Karpas-422 (cell line): ENCODE results near the gene PORCN. TPM values are rescaled to one million over a fixed set of nuclear protein-coding genes. Genes with fewer than 3 reads are reported as not detected.
A peak's percentile ranks its signal among the peaks of the same experiment; 100 is the strongest.

Experiments
- DNase-seq: peaks from one replicate; pipeline ENCODE4 v3.0.0-alpha.2; 2015
- H2AFZ ChIP-seq: fragments of 200-600 bp; sonication (generic); 2 replicates; pipeline ENCODE4 v1.6.1; 2014; ENCODE audit warnings: antibody characterized with exemption, low read length, mixed read lengths
- H3K27ac ChIP-seq: fragments of 200-600 bp; sonication (generic); 2 replicates; pipeline ENCODE4 v1.5.1; 2014; ENCODE audit warnings: mild to moderate bottlenecking, low read length, moderate library complexity
- H3K27me3 ChIP-seq: fragments of 200-600 bp; sonication (generic); 2 replicates; pipeline ENCODE4 v1.6.1; 2014; ENCODE audit warnings: low read length, mixed read lengths
- H3K36me3 ChIP-seq: fragments of 200-600 bp; sonication (generic); 2 replicates; pipeline ENCODE4 v1.6.1; 2014; ENCODE audit warnings: low read length, mixed read lengths; ENCODE audit not compliant: insufficient read depth
- H3K4me1 ChIP-seq: fragments of 200-600 bp; sonication (generic); 2 replicates; pipeline ENCODE4 v1.6.1; 2014; ENCODE audit warnings: mild to moderate bottlenecking, low read length, mixed read lengths
- H3K4me2 ChIP-seq: fragments of 200-600 bp; sonication (generic); 2 replicates; pipeline ENCODE4 v1.6.1; 2014; ENCODE audit warnings: low read length, low read depth, mild to moderate bottlenecking; ENCODE audit not compliant: poor library complexity, severe bottlenecking
- H3K4me3 ChIP-seq: fragments of 200-600 bp; sonication (generic); 2 replicates; pipeline ENCODE4 v1.5.1; 2014; ENCODE audit warnings: mild to moderate bottlenecking, antibody characterized with exemption, low read length, mixed read lengths
- H3K79me2 ChIP-seq: fragments of 200-600 bp; sonication (generic); 2 replicates; pipeline ENCODE4 v1.6.1; 2014; ENCODE audit warnings: mild to moderate bottlenecking, low read length, mixed read lengths
- H3K9ac ChIP-seq: fragments of 200-600 bp; sonication (generic); 2 replicates; pipeline ENCODE4 v1.6.0; 2014; ENCODE audit warnings: low read length
- H3K9me2 ChIP-seq: fragments of 200-600 bp; sonication (generic), shearing (Covaris generic); replicated peaks from 2 replicates; pipeline ENCODE4 v1.6.0; 2014; ENCODE audit warnings: mild to moderate bottlenecking, low read length, moderate library complexity; ENCODE audit not compliant: insufficient read depth
- H3K9me3 ChIP-seq: fragments of 300-700, 200-600 bp; sonication (generic); 2 replicates; pipeline ENCODE4 v1.6.1; 2014; ENCODE audit warnings: low read length, mixed read lengths
- H4K20me1 ChIP-seq: fragments of 200-600 bp; sonication (generic); 2 replicates; pipeline ENCODE4 v1.6.1; 2014; ENCODE audit warnings: mild to moderate bottlenecking, antibody characterized with exemption, low read length, low read depth; ENCODE audit not compliant: insufficient read depth
- total RNA-seq: library from RNA; depleted of rRNA; stranded (reverse); fragments of >200 nt; shearing (Covaris generic); gene quantifications from 2 replicates; pipeline ENCODE4 v1.2.3, GENCODE V29; 2014; ENCODE audit warnings: low replicate concordance

PORCN gene
- total RNA-seq, 1 experiment from 2014 or later: not detected

- no peaks in the 10 kb centered on the region for H3K4me1 ChIP-seq
- no peak overlapping the region for H2AFZ ChIP-seq
- H3K9ac ChIP-seq: no peak overlapping the region
Observed at GRCh38 chrX:48468247-48468671, 40.5 kb upstream of the PORCN start.

GRCh38 chrX:48468693-48469691, 39.8 kb upstream of the PORCN start:
- no peak overlapping the region for H3K4me3 ChIP-seq
- no peak overlapping the region for H2AFZ ChIP-seq
- H3K79me2 ChIP-seq: no peaks in the 10 kb centered on the region
- H3K9me3 ChIP-seq: no peaks in the 10 kb centered on the region
- H3K4me2 ChIP-seq: no peak overlapping the region
- no peak overlapping the region for H3K9ac ChIP-seq
- no peaks in the 10 kb centered on the region for H3K9me2 ChIP-seq
- no peak for DNase-seq
- H3K27ac ChIP-seq: no peak overlapping the region
- no peaks in the 10 kb centered on the region for H3K4me1 ChIP-seq
- H4K20me1 ChIP-seq: no peaks in the 10 kb centered on the region
- no peaks in the 10 kb centered on the region for H3K36me3 ChIP-seq
- H3K27me3 ChIP-seq: no peaks in the 10 kb centered on the region

More at GRCh38 chrX:48468247-48468671, 40.5 kb upstream of the PORCN start:
- no peaks in the 10 kb centered on the region for H3K36me3 ChIP-seq
- no peaks in the 10 kb centered on the region for H3K79me2 ChIP-seq
- H3K4me2 ChIP-seq: no peak overlapping the region
- no peaks in the 10 kb centered on the region for H4K20me1 ChIP-seq
- H3K9me3 ChIP-seq: no peaks in the 10 kb centered on the region
- H3K9me2 ChIP-seq: no peaks in the 10 kb centered on the region
- no peak for DNase-seq
- H3K27ac ChIP-seq: no peak overlapping the region
- H3K27me3 ChIP-seq: no peaks in the 10 kb centered on the region
- no peak overlapping the region for H3K4me3 ChIP-seq

- Histone ChIP-seq H3K79me2 (no peaks in the 10 kb centered on the region), H2AFZ (no peak within 1 kb of the TSS)
Observed at GRCh38 chrX:48470110-48470832, 38.5 kb upstream of the PORCN start, which contains the start of gene SLC38A5. SLC38A5 (minus strand) TSS chrX:48470260; CDS start chrX:48467924, 2,336 bp downstream.

GRCh38 chrX:48470833-48471118, 38.0 kb upstream of the PORCN start:
- Histone ChIP-seq H3K36me3 (no peaks in the 10 kb centered on the region), H2AFZ (no peak overlapping the region), H3K27me3 (no peaks in the 10 kb centered on the region), H3K9ac (no peak overlapping the region), H4K20me1 (no peaks in the 10 kb centered on the region), H3K4me3 (no peak overlapping the region), H3K27ac (no peak overlapping the region), H3K4me2 (no peak overlapping the region), H3K9me3 (no peaks in the 10 kb centered on the region), H3K4me1 (peaks cover 4% of the 10 kb centered on the region), H3K9me2 (no peaks in the 10 kb centered on the region), H3K79me2 (no peaks in the 10 kb centered on the region)
- peak; percentile 38 for DNase-seq

More at GRCh38 chrX:48470110-48470832, 38.5 kb upstream of the PORCN start, which contains the start of gene SLC38A5:
- no peak within 1 kb of the TSS for H3K9ac ChIP-seq
- H4K20me1 ChIP-seq: no peaks in the 10 kb centered on the region
- H3K4me1 ChIP-seq: peaks cover 4% of the 10 kb centered on the region
- H3K4me3 ChIP-seq: no peak within 1 kb of the TSS
- H3K36me3 ChIP-seq: no peaks in the 10 kb centered on the region
- no peak within 1 kb of the TSS for H3K27ac ChIP-seq
- DNase-seq: peak; percentile 33
- no peaks in the 10 kb centered on the region for H3K9me2 ChIP-seq
- H3K27me3 ChIP-seq: no peaks in the 10 kb centered on the region
- H3K9me3 ChIP-seq: no peaks in the 10 kb centered on the region
- no peak within 1 kb of the TSS for H3K4me2 ChIP-seq

GRCh38 chrX:48471504-48471903, 37.3 kb upstream of the PORCN start:
- DNase-seq: no peak
- Histone ChIP-seq H3K27me3 (no peaks in the 10 kb centered on the region), H4K20me1 (no peaks in the 10 kb centered on the region), H3K9me3 (no peaks in the 10 kb centered on the region), H3K9me2 (no peaks in the 10 kb centered on the region), H3K4me3 (no peak overlapping the region), H3K36me3 (no peaks in the 10 kb centered on the region), H3K4me1 (peaks cover 4% of the 10 kb centered on the region), H3K4me2 (no peak overlapping the region), H3K27ac (no peak overlapping the region), H3K79me2 (peaks cover 5% of the 10 kb centered on the region), H2AFZ (no peak overlapping the region), H3K9ac (no peak overlapping the region)

- no peak overlapping the region for H3K27ac ChIP-seq
- no peak for DNase-seq
- H3K79me2 ChIP-seq: peaks cover 12% of the 10 kb centered on the region
- no peaks in the 10 kb centered on the region for H3K36me3 ChIP-seq
- peaks cover 7% of the 10 kb centered on the region for H3K4me1 ChIP-seq
- H2AFZ ChIP-seq: no peak overlapping the region
- H3K27me3 ChIP-seq: no peaks in the 10 kb centered on the region
- no peak overlapping the region for H3K4me3 ChIP-seq
- H3K9me3 ChIP-seq: no peaks in the 10 kb centered on the region
- H4K20me1 ChIP-seq: no peaks in the 10 kb centered on the region
- H3K9ac ChIP-seq: no peak overlapping the region
- H3K4me2 ChIP-seq: no peak overlapping the region
- H3K9me2 ChIP-seq: no peaks in the 10 kb centered on the region
Observed at GRCh38 chrX:48472225-48472624, 36.6 kb upstream of the PORCN start.

- Histone ChIP-seq H3K27ac (no peak overlapping the region), H3K79me2 (peaks cover 21% of the 10 kb centered on the region), H3K36me3 (no peaks in the 10 kb centered on the region), H2AFZ (no peak overlapping the region), H3K9me3 (no peaks in the 10 kb centered on the region), H3K4me2 (no peak overlapping the region), H4K20me1 (no peaks in the 10 kb centered on the region; the same call in 1 of the 2 replicates), H3K9me2 (no peaks in the 10 kb centered on the region), H3K9ac (no peak overlapping the region), H3K27me3 (no peaks in the 10 kb centered on the region), H3K4me3 (no peak overlapping the region), H3K4me1 (peaks cover 11% of the 10 kb centered on the region)
- peak; percentile 23 for DNase-seq
Observed at GRCh38 chrX:48472851-48473703, 35.7 kb upstream of the PORCN start.
